Skeletal muscle satellite cell (primary cell): ENCODE results near the gene MYBPHL.

ENCODE experiments used
- H3K27me3 ChIP-seq: 2 replicates; pipeline ENCODE4 v1.7.0; 2013; ENCODE audit warnings: low read length; ENCODE audit not compliant: control insufficient read depth, insufficient read depth
- H3K36me3 ChIP-seq: 2 replicates; pipeline ENCODE4 v1.7.0; 2013; ENCODE audit warnings: mild to moderate bottlenecking, control low read depth, low read length; ENCODE audit not compliant: insufficient read depth
- H3K4me1 ChIP-seq: 2 replicates; pipeline ENCODE4 v1.7.0; 2013; ENCODE audit warnings: low read length; ENCODE audit not compliant: control insufficient read depth, insufficient read depth
- H3K4me2 ChIP-seq: 2 replicates; pipeline ENCODE4 v1.7.0; 2013; ENCODE audit warnings: mild to moderate bottlenecking, low read length
- H3K4me3 ChIP-seq: 2 replicates; pipeline ENCODE4 v1.7.0; 2013; ENCODE audit warnings: low read length
- H3K9ac ChIP-seq: 2 replicates; pipeline ENCODE4 v1.7.0; 2013; ENCODE audit warnings: mild to moderate bottlenecking, low read depth, low read length, moderate library complexity
- H3K9me3 ChIP-seq: replicated peaks from 2 replicates; pipeline ENCODE4 v1.7.0; 2013; ENCODE audit warnings: mild to moderate bottlenecking, control low read depth, low read length

MYBPHL gene

GRCh38 chr1:109274533-109275476, 32.0 kb downstream of the MYBPHL start:
- Histone ChIP-seq H3K27me3 (no peaks in the 10 kb centered on the region), H3K4me1 (peaks cover 25% of the 10 kb centered on the region), H3K36me3 (peaks cover 13% of the 10 kb centered on the region), H3K4me3 (no peak overlapping the region), H3K9ac (no peak overlapping the region), H3K9me3 (no peaks in the 10 kb centered on the region), H3K4me2 (no peak overlapping the region)

DNA sequence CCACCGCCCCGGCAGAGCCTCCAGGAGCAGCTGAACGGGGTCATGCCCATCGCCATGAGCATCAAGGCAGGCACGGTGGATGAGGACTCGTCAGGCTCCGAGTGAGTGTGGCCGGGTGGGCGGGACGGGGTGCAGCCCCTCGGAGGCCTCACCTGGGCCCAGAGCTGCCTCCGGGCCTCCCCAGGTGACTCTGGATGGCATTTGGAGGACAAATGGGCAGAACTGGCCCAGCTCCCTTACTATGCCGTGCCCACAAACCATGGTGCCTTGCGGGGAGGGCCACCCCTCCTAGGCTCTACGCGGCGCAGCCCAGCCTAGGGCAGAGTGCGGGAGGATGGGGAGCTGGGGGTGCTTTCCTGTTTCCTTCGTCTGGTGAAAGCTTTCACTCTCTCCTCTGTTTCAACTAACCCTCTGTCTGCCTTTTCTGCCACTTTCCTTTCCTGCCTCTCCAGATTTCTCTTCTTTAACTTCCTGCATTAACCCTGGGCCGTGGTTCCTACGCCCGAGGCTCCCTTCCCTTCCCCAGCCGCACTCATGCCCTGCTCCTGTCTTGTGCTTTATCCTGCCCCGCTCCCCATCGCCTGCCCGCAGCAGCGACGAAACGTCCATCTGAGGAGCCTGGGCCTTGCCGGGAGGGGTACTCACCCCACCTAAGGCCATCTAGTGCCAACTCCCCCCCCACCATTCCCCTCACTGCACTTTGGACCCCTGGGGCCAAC, 33.1 kb downstream of the MYBPHL start:
- Histone ChIP-seq H3K9me3 (no peaks in the 10 kb centered on the region), H3K4me2 (no peak overlapping the region), H3K9ac (no peak overlapping the region), H3K4me1 (peaks cover 25% of the 10 kb centered on the region), H3K27me3 (no peaks in the 10 kb centered on the region), H3K36me3 (peaks cover 10% of the 10 kb centered on the region), H3K4me3 (no peak overlapping the region)

GRCh38 chr1:109272831-109273547, 33.8 kb downstream of the MYBPHL start:
- H3K4me2 ChIP-seq: no peak overlapping the region
- H3K9me3 ChIP-seq: no peaks in the 10 kb centered on the region
- H3K36me3 ChIP-seq: peaks cover 3% of the 10 kb centered on the region
- no peak overlapping the region for H3K9ac ChIP-seq
- H3K4me1 ChIP-seq: peaks cover 25% of the 10 kb centered on the region
- no peak overlapping the region for H3K4me3 ChIP-seq
- H3K27me3 ChIP-seq: no peaks in the 10 kb centered on the region

- no peaks in the 10 kb centered on the region for H3K27me3 ChIP-seq
- H3K4me2 ChIP-seq: no peak overlapping the region
- H3K4me1 ChIP-seq: peaks cover 25% of the 10 kb centered on the region
These were observed 34.6 kb downstream of the MYBPHL start for GRCh38 chr1:109272021-109272799.

DNA sequence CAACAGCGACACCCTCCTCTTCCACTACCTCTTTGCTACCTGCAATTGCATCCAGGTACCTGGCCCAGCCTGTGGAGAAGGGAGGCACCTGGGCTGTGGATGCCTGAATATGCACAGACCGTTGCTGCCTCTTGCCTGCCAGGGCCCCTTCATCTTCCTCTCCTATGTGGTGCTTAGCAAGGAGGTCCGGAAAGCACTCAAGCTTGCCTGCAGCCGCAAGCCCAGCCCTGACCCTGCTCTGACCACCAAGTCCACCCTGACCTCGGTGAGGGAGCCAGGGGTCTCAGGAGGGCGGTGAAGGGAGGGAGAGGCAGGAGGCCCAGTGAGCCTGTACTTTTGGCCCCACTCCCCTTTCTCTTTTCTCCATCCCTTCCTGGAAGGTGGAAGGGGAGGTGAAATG, 35.4 kb downstream of the MYBPHL start:
- no peaks in the 10 kb centered on the region for H3K36me3 ChIP-seq
- peaks cover 25% of the 10 kb centered on the region for H3K4me1 ChIP-seq
- H3K27me3 ChIP-seq: no peaks in the 10 kb centered on the region
- no peaks in the 10 kb centered on the region for H3K9me3 ChIP-seq
- no peak overlapping the region for H3K4me3 ChIP-seq
- H3K4me2 ChIP-seq: no peak overlapping the region
- no peak overlapping the region for H3K9ac ChIP-seq

More at GRCh38 chr1:109272021-109272799, 34.6 kb downstream of the MYBPHL start:
- H3K4me3 ChIP-seq: no peak overlapping the region
- H3K9ac ChIP-seq: no peak overlapping the region
- H3K36me3 ChIP-seq: no peaks in the 10 kb centered on the region
- no peaks in the 10 kb centered on the region for H3K9me3 ChIP-seq

DNA sequence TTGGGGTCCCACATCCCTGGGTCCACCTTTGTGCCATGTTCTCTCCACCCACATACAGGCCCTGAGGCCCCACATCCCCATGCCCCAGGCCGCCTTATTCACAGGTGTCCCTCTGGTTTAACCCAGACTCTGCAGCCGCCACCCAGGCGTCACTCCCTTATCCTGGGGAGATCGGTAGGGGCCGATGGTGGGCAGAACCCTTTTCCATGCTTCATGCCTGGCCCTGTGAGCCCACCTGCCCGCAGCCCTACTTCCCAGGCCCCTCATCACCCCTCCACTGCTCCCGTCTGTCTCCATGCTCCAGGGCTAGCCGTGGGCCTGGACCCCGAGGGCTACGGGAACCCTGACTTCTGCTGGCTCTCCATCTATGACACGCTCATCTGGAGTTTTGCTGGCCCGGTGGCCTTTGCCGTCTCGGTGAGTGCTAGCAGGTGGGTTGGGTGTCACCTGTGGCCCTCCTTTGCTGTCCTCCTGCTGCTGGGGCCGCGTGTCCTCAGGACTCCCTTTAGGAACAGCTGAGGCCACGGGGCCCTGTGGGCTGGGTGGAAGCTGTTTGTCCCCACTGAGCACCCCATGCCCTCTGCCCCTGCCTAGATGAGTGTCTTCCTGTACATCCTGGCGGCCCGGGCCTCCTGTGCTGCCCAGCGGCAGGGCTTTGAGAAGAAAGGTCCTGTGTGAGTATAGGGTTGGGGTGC, 36.0 kb downstream of the MYBPHL start:
- Histone ChIP-seq H3K4me2 (no peak overlapping the region), H3K9me3 (no peaks in the 10 kb centered on the region), H3K9ac (no peak overlapping the region), H3K4me1 (peaks cover 19% of the 10 kb centered on the region), H3K27me3 (no peaks in the 10 kb centered on the region), H3K36me3 (no peaks in the 10 kb centered on the region), H3K4me3 (no peak overlapping the region)

GRCh38 chr1:109269981-109270622, 36.7 kb downstream of the MYBPHL start:
- Histone ChIP-seq H3K36me3 (no peaks in the 10 kb centered on the region), H3K9me3 (no peaks in the 10 kb centered on the region), H3K4me3 (no peak overlapping the region), H3K4me1 (peaks cover 12% of the 10 kb centered on the region), H3K27me3 (no peaks in the 10 kb centered on the region), H3K9ac (no peak overlapping the region), H3K4me2 (no peak overlapping the region)

DNA sequence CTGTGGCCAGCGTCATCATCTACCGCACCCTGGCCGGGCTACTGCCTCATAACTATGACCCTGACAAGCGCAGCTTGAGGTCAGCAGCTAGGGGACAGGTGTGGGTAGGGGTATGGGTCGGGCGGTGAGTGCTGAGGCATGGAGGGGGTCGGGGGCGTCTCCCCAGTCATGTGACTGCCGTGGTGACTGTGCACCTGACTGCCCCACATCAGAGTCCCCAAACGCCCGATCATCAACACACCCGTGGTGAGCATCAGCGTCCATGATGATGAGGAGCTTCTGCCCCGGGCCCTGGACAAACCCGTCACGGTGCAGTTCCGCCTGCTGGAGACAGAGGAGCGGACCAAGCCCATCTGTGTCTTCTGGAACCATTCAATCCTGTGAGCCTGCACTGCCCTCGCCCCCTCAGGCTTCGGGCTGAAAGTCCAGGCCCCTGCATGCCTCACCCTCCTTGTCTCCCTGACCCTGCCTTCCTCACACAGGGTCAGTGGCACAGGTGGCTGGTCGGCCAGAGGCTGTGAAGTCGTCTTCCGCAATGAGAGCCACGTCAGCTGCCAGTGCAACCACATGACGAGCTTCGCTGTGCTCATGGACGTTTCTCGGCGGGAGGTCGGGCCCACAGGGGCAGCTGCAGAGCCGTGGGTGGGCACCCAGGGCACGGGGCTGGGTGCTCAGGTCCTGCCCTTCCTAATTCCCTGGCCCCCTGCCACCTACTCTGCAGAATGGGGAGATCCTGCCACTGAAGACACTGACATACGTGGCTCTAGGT, 37.4 kb downstream of the MYBPHL start:
- Histone ChIP-seq H3K9me3 (no peaks in the 10 kb centered on the region), H3K9ac (no peak overlapping the region), H3K4me3 (no peak overlapping the region), H3K36me3 (no peaks in the 10 kb centered on the region), H3K4me1 (peaks cover 10% of the 10 kb centered on the region), H3K4me2 (no peak overlapping the region), H3K27me3 (no peaks in the 10 kb centered on the region)

GRCh38 chr1:109268431-109269211, 38.2 kb downstream of the MYBPHL start:
- Histone ChIP-seq H3K27me3 (no peaks in the 10 kb centered on the region), H3K4me2 (no peak overlapping the region), H3K4me3 (no peak overlapping the region), H3K36me3 (no peaks in the 10 kb centered on the region), H3K9me3 (no peaks in the 10 kb centered on the region), H3K9ac (no peak overlapping the region), H3K4me1 (peaks cover 10% of the 10 kb centered on the region)
